Activated T-cell treated with anti-CD3 and anti-CD28 coated beads for 4 hours (primary cell): ENCODE data around the gene UBR4.
"Not testable (repeated sequence)": the region's sequence is repeated elsewhere in the genome, so short reads cannot be mapped to it uniquely, and the experiment has no call there.

ENCODE experiments used
- DNase-seq: peaks from one replicate; pipeline ENCODE4 v3.0.0-alpha.2; 2020

UBR4 gene

GRCh38 chr1:19209990-19210771, at the start of gene UBR4:
Gene UBR4 (minus strand): TSS chr1:19210266. CDS start chr1:19210248, 18 bp downstream.
- peak; percentile 97 for DNase-seq

- no peak for DNase-seq
These were observed 48.3 kb upstream of the UBR4 start for GRCh38 chr1:19258353-19258752.

DNA sequence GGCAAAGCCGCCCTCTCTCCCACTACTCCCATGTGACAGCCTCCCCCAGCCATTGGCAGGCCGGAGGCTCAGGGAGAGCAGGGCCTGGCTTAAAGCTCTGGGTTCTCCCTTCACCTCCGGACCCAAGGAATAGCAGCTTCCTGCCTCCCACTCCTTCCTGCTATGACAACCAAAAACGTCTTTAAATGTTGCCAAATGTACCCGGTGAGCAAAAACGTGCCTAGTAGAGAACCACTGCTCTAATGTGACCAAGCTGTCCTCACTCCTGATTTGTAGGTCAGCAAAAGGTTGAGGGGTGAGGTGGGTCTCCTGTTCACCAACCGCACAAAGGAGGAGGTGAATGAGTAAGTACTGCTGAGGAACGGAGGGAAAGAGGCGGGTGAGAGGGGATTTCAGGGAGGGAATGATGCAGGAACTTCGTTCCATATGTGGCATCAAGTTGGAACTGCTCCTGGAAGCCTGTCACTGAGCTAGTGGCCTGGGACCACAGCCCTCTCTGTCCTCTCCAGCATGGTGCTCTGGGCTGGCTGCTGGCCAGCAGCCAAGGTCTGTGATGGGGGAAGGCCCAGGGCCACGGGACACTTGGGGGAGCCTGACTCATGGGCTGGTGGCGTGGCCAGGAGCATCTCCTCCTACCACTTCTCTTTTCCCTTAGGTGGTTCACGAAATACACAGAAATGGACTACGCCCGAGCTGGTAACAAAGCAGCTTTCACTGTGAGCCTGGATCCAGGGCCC, 47.3 kb upstream of the UBR4 start:
- no peak for DNase-seq

DNA sequence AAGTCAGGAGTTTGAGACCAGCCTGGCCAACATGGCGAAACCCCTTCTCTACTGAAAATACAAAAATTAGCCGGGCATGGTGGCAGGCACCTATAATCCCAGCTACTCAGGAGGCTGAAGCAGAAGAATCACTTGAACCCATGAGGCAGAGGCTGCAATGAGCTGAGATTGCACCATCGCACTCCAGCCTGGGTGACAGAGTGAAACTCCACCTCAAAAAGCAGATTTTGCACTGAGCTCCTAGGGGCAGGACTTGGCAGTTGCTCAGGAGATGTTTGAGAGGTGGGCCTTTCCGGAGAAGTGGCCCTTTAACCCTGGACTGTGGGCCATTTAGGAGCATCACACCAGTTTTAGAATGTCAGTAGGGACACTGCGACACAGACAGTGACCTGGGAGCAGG, 46.2 kb upstream of the UBR4 start:
- DNase-seq: not testable (repeated sequence)

DNA sequence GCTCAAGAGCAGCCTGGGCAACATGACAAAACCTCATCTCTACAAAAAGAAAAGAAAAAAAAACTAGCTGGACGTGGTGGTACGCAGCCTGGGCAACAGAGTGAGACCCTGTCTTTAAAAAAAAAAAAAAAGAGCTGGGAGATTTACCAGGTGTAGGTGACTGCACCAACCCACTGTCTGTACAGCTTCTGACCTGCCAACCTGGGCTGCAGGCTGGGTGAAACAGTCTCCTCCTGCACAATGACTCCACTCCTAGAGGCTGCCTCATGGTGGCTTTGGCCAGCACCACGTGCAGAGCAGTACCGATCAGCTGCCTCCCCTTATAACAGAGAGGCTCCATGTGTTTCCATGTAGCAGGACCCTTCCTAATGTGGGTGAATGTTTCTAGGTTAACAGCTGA, 45.2 kb upstream of the UBR4 start:
- DNase-seq: no peak

GRCh38 chr1:19254416-19254815, 44.4 kb upstream of the UBR4 start:
- DNase-seq: no peak

DNA sequence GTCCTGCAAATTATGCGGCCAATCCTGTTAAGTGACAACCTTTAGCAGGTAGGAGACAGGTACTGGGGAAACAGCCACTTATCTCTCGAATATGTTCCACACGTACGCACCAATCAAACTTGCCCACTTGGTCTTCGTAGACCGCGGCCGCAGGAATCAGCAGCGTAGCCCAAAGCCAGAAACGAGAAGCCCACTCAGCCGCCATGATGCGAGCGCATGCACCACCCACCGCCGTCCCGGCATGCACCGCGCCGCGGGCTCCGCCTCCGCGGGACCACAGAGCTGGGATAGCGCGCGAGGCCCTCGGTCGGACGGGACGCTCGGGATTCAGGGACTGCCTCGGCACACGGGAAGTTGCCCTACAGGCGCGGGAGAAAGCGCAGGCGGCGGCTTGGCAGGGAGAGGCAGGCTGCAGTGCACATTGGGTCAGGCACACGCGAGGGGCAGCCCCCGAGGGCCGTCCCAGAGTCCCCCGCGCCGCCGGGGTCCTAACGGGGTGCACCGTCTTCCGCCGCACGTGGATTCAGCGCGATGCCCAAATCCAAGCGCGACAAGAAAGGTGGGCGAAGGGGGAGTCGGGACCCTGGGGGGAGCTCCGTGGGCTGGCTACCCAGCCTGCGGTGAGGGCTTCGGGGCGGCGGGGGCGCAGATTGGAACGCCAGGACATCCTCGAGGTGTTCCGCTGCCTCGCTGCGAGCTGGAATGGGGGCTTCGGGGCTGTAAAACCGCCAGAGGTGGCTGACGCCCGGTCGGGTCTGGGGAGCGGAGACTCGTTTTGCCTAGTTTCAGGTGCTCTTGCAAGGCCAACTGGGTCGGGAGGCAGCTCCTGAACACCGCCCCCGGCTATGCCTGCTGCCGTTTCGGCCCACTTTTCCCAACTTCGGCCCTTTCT, 41.5 kb upstream of the UBR4 start, which contains the start of the genes EMC1 and MRTO4:
Gene EMC1, minus strand, starts transcription at position 220 of the 892 bp plus-strand sequence. Its CDS starts 15 bp downstream, at position 205.
Gene MRTO4, plus strand, starts transcription at position 501 of the 892 bp plus-strand sequence. Its CDS starts 31 bp downstream, at position 532.
- peak; percentile 89 for DNase-seq

DNA sequence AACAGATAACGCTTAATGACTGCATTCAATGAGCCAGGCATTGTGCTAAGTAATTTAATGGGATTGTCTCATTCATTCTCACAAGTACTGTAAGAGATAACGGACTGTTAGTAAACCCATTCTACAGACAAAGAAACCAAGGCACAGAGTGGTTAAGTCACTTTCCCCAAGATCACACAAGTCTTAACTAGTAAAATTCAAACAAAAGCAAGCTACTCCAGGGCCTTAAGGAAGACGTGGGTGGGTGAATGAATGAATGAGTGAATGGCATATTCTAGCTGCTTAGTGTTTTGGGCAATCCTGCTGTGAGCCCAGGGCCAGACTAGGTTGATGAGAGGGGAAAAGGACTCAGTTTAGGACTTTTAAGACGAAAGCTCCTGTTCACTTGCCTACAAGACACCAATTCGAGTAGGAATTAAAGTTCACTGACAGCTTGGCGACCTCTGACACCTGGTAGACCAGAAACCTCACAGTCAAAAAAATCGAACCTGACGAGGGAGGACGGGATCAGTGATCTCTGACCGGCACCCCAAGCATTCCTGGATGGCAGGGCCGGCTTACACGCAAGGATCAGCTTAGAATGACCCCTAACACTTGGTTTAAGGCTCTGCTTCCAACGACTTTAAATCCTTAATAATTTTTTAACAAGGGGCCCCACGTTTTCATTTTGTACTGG, 40.7 kb upstream of the UBR4 start:
- DNase-seq: no peak

- peak; percentile 60 for DNase-seq
These were observed 30.8 kb upstream of the UBR4 start for GRCh38 chr1:19240673-19241538.

- no peak for DNase-seq
These were observed 29.8 kb upstream of the UBR4 start for GRCh38 chr1:19239876-19240275.

- DNase-seq: no peak
These were observed 24.2 kb upstream of the UBR4 start for GRCh38 chr1:19234224-19234623.

DNA sequence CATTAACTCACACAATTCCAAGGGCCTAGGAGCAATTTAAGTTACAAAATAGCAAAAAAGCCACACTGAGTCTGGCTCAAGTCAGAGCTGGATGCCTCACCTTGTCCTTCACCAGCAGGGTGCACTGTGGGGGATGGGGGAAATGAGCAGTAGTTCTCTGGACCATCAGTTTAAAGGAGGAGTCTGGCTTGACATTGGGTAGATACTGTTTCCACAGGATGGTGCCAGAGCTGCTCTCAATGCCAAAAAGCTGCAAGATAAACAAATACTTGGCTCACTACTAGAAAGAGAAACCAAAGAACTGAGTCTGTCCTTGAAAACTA, 22.4 kb upstream of the UBR4 start:
- DNase-seq: no peak

- DNase-seq: not testable (repeated sequence)
These were observed 21.9 kb upstream of the UBR4 start for GRCh38 chr1:19231736-19232523.

- DNase-seq: no peak
These were observed 19.8 kb upstream of the UBR4 start for GRCh38 chr1:19229828-19230325.

DNA sequence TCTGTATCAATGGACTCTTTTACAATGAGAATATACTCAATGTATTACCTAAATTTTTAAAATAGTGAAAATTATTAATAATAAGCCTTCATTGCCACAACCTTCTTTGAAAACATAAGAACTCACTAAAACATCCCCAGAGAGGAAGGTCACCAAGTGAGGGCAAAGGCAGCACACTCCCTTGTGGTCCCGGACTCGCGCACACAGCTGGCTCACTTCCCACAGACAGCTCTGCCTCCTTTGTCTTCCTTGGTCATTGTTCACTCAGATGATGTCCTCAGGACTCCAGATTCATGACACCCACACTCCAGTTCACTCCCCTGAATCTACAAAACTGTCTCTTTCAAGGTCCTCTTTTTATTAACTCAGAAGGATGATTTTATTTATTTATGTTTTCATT, 19.2 kb upstream of the UBR4 start:
- no peak for DNase-seq

DNA sequence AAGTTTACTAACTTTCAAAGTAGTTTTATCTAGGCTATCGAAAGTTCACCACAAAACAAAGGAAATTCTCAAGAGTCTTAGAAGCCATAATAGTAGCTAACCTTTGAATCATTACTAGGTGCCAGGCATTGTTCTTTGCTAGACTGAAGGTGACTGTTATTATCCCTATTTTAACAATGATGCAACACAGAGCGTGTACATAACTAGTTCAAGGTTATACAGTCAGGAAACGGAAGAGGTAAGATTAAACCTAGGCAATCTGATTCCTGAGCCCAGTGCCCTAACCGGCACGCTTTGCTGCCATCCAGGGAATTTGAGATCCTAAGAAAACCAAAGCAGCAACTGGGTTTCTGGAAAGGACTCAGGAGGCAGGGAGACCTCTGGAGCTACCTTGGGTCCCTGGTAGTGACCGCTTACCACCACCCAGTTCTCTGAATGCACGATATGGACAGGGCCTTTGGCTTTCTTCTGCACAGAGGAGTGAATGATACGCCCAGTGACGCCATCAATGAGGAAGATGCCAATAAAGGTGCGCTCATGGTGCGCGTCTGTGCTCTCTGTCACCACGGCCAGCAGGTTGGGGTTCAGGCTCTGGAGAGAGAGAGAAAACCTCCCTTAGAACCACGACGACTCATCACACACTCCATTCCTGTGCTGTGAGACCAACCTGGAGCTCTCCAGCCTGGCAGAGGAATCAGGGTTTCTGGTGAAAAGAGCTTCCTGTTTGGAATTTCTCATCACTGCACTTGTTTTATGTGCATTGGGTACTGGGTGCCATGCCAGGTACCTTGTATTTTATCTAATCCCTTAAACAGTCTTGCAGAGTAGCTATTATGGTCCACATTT, 13.1 kb upstream of the UBR4 start:
- DNase-seq: no peak

DNA sequence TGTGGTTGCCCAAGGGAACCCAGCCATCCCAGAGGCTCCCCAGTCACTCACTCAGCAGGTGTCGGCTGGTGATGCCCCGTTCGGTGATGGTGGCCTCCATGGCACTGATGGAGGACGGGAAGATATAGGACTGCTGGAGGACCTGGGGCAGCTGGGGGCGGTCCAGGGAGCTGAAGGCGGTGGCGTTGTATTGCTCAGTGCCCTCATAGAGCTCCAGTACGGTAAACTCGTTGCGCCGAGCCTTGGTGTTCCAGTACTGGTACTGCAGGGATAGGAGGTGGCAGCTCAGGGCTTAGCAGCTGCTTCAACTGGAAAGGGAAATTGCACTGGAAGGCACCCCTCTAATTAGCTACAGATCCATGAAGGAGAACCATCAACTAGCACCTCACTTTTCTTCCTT, 12.5 kb upstream of the UBR4 start:
- no peak for DNase-seq

- DNase-seq: no peak
These were observed 10.9 kb upstream of the UBR4 start for GRCh38 chr1:19220991-19221390.

- no peak for DNase-seq
These were observed 10.2 kb upstream of the UBR4 start for GRCh38 chr1:19220080-19220846.
